ENCODE results near the gene STXBP6.

Gene STXBP6

DNA sequence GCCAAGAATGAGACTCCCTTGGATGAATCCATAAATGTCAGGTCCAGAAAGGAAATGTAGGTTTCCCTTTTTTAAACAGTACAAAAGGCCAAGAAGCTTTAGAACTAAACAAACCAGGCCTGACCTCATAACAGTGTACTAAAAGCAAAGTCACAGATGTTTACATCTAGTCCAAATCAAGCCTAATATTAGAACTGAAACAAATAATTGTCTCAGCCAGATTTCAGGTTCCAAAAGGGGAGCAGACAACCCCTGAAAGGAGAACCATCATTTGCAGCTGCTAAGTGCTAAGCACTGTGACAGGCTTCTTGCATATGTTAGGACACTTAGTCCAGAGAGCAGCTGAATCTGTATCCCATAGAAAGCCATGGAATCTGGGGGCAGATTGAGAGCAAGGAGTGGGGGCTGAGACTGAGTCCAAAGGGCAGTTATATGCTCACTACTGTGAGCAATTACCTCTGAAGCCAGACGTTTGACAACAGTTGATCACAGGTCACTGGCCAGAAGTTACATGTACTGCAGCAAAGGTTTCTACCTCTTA is 90.1 kb downstream of the STXBP6 start:
- H3K4me3 ChIP-seq: no peak overlapping the region
- H3K27ac ChIP-seq: peak overlapping the region in 1 of 2 donors; percentile 43
- TF ChIP-seq, protein P1, sequence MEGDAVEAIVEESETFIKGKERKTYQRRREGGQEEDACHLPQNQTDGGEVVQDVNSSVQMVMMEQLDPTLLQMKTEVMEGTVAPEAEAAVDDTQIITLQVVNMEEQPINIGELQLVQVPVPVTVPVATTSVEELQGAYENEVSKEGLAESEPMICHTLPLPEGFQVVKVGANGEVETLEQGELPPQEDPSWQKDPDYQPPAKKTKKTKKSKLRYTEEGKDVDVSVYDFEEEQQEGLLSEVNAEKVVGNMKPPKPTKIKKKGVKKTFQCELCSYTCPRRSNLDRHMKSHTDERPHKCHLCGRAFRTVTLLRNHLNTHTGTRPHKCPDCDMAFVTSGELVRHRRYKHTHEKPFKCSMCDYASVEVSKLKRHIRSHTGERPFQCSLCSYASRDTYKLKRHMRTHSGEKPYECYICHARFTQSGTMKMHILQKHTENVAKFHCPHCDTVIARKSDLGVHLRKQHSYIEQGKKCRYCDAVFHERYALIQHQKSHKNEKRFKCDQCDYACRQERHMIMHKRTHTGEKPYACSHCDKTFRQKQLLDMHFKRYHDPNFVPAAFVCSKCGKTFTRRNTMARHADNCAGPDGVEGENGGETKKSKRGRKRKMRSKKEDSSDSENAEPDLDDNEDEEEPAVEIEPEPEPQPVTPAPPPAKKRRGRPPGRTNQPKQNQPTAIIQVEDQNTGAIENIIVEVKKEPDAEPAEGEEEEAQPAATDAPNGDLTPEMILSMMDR (IDR thresholded peaks at IDR 0.05): no peak
- no peak for DNase-seq (ENCODE audit: low spot score)

DNA sequence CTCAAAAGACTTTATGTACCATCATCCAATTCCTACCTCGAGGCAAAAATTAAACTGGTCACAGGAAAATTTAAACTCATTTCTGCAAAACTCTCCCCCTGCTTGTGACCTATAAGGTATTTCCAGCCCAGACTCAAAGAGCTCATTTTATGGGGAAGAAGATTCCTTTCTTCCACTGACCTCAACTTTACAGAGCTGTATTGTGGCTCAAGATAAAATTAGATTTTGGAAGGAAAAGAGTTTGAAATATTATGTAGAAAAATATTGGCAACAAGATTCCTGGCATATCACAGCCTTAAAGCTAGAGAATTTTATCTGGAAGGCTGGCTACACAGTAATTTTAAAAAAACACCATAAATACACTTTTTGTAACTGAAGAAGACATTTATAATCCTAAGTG is 91.7 kb downstream of the STXBP6 start:
- DNase-seq (ENCODE audit: low spot score): no peak
- H3K4me3 ChIP-seq: no peak overlapping the region
- TF ChIP-seq, protein P1 (IDR thresholded peaks at IDR 0.05): no peak
- no peak overlapping the region for H3K27ac ChIP-seq

DNA sequence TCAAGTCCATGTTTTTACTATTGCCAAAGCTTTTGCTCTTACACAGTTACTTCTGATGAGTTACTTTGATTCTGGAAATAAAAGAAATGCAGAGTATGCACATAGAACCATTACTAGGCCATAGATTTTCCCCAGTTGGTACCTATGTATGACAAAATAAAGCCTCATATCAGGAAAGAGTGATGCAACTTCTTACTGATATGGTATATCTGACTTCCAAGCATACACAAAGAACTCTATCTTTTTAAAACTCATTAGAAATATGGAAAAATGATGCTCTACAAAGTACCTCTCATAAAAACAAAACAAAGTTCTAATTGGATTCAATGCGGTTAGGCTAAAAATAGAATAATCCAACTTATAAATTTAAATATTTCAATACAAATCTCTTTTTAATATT is 92.1 kb downstream of the STXBP6 start:
- no peak for DNase-seq (ENCODE audit: low spot score)
- no peak overlapping the region for H3K27ac ChIP-seq
- TF ChIP-seq, protein P1 (IDR thresholded peaks at IDR 0.05): no peak
- no peak overlapping the region for H3K4me3 ChIP-seq

DNA sequence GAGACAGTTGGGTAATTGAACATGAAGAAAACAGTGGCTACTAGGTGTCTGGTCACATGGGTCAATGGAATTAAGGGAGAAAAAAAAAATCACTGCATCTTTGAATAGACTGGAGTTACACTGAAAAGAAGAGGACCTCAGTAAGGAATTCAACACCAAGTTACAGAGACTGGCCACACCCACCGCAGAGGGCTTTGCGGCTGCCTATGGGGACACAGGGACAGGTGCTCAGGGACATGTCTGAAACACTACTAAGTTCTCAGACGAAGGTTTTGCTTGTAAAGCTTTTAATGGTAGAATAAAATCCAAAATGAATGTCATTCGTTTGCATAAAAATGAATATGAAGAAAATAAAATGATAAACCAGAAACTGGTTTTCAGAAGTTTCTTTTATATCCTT is 93.8 kb downstream of the STXBP6 start:
- no peak overlapping the region for H3K4me3 ChIP-seq
- DNase-seq (ENCODE audit: low spot score): no peak
- no peak overlapping the region for H3K27ac ChIP-seq
- TF ChIP-seq, protein P1 (IDR thresholded peaks at IDR 0.05): no peak

DNA sequence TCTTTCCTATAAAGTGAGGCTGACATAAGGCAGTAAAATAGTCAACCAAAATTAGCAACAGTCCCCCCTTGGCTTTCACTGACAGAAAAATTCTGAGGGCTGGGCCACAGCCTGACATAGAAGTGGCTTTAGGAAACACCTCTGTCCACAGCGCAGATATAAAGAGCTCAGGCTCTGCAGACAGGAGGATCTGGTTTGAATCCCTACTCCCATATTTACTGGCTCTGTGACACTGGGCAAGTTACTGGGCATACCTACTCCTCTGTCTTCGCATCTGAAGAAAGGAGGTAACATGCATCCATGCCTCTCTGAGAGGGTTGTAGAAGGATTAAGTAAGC is 95.3 kb downstream of the STXBP6 start:
- no peak for DNase-seq (ENCODE audit: low spot score)
- Histone ChIP-seq H3K4me3 (no peak overlapping the region), H3K27ac (no peak overlapping the region)
- TF ChIP-seq, protein P1 (IDR thresholded peaks at IDR 0.05): no peak

DNA sequence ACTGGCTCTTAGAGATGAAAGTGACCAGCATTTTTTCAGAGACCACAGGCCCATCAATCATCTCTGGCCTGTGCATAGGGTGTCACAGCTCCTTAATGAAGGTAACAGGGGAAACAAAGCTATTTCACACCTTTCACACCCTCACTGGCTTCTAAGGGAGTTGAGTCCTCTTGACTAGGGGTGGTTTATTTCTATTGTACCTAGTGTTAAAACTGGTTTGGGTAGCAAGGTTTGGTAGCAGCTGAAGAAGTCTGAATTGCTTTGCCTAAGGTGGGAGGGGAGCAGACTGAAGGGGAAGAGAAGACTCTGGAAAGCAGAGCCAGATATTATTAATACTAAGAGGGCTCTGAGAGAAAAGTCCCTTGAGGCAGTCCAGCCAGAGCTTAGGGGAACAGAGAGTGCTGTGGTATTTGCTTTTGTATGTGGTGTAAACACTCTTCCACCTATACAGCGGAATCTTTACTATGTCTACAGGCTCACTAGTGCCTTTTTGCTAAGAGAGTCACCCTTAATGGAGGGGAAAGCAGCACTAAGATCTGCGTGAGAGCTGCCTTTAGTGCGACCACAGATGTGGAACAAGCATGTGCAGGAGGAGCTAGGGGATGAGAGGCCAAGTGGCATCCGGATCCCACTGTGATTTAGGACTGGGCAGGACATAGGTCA is 95.8 kb downstream of the STXBP6 start:
- DNase-seq (ENCODE audit: low spot score): no peak
- Histone ChIP-seq H3K4me3 (no peak overlapping the region), H3K27ac (no peak overlapping the region)
- TF ChIP-seq, protein P1 (IDR thresholded peaks at IDR 0.05): no peak

Measured in coronary artery (tissue), 2 donors.